A673 (cell line): Measurements from ENCODE around the gene PARVA. TPM values are rescaled to one million over a fixed set of nuclear protein-coding genes. Genes with fewer than 3 reads are reported as not detected.

Experiments
- BruUV-seq: library from RNA; stranded (reverse); fragments of 400-500 nt; replicated peaks from 2 replicates; lab custom pipeline; 2021; lab: Mats Ljungman, UMichigan
- CTCF ChIA-PET: fragments of 300-600 bp; sonication (Branson Sonifier 250); formaldehyde crosslinking; loops from one replicate; lab custom pipeline; 2022; ENCODE audit warnings: antibody characterized with exemption; lab: Charles Lee
- POLR2A ChIA-PET: fragments of 300-600 bp; sonication (Branson Sonifier 250); formaldehyde crosslinking; loops from one replicate; lab custom pipeline; 2022; ENCODE audit warnings: antibody characterized with exemption; ENCODE audit not compliant: low non-redundant PET; lab: Charles Lee
- DNase-seq: peaks from one replicate; pipeline ENCODE4 v3.0.0-alpha.2; 2015; ENCODE audit warnings: low spot score
- H3K27ac ChIP-seq: fragments of 200-600 bp; sonication (generic); 2 replicates; pipeline ENCODE4 v1.5.1; 2016; ENCODE audit warnings: mixed run types, low read depth, mild to moderate bottlenecking, mixed read lengths, antibody characterized with exemption, low read length; ENCODE audit not compliant: poor library complexity, severe bottlenecking
- H3K27me3 ChIP-seq: fragments of 200-600 bp; sonication (generic); replicated peaks from 2 replicates; pipeline ENCODE4 v1.6.1; 2017; ENCODE audit warnings: mixed run types, low read depth, mild to moderate bottlenecking, mixed read lengths, antibody characterized with exemption, low read length; ENCODE audit not compliant: insufficient read depth, poor library complexity
- H3K36me3 ChIP-seq: fragments of 200-600 bp; sonication (generic); 2 replicates; pipeline ENCODE4 v1.6.1; 2016; ENCODE audit warnings: mixed run types, mild to moderate bottlenecking, mixed read lengths, antibody characterized with exemption, low read length; ENCODE audit not compliant: insufficient read depth, poor library complexity, severe bottlenecking
- H3K4me1 ChIP-seq: fragments of 200-600 bp; sonication (generic); 2 replicates; pipeline ENCODE4 v1.6.1; 2017; ENCODE audit warnings: mixed run types, mild to moderate bottlenecking, mixed read lengths, antibody characterized with exemption, low read length; ENCODE audit not compliant: insufficient read depth, poor library complexity, severe bottlenecking
- H3K4me3 ChIP-seq: fragments of 200-600 bp; sonication (generic); 2 replicates; pipeline ENCODE4 v1.5.1; 2016; ENCODE audit warnings: low read depth, mixed run types, mild to moderate bottlenecking, mixed read lengths, low read length; ENCODE audit not compliant: poor library complexity, severe bottlenecking
- H3K9me3 ChIP-seq: fragments of 200-600 bp; sonication (generic); 2 replicates; pipeline ENCODE4 v1.6.1; 2016; ENCODE audit warnings: mixed run types, low read depth, mild to moderate bottlenecking, mixed read lengths, antibody characterized with exemption, low read length; ENCODE audit not compliant: poor library complexity, severe bottlenecking
- CTCF ChIP-seq: fragments of 300-800, 200-600 bp; sonication (generic); conservative IDR thresholded peaks from 2 replicates; pipeline ENCODE4 v1.5.1; 2017; ENCODE audit warnings: low read depth, mild to moderate bottlenecking, antibody characterized with exemption, low read length, moderate library complexity, mixed read lengths
- EZH2 ChIP-seq: fragments of 200-600 bp; sonication (generic); IDR thresholded peaks from 2 replicates; pipeline ENCODE4 v1.6.1; 2017; ENCODE audit warnings: borderline replicate concordance, low read depth, mild to moderate bottlenecking, mixed read lengths, antibody characterized with exemption, low read length; ENCODE audit not compliant: poor library complexity, severe bottlenecking
- intact Hi-C: fragments of 100-400 bp; cut with micrococcal nuclease; formaldehyde crosslinking; loops from one replicate; pipeline ENCODE4 v1.10.0; 2022; ENCODE audit not compliant: unreplicated experiment
- total RNA-seq: library from RNA; stranded (reverse); gene quantifications from 2 replicates; pipeline ENCODE4 v1.2.3, GENCODE V29; 2021

Gene PARVA
- total RNA-seq, 1 experiment from 2014 or later: 15.2 TPM

DNA sequence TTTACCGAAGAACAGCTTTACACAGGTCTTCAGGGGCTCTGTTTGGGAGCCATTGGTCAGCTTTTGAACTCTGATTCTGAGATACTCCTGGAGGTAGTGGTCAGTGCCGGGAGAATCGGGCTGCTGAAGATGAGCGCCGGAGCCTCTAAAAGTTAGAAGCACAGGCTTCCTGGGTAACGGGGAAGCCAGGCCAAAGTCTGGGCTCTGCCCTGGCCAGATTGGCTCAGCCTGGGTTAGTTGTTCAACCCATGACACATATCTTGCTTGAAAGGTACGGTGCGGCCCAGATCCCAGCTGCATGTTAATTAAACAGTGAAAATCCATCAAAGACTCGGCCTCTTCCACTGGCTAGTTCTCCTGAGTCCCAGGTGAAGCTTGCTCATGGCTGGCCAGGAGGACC, 18.0 kb downstream of the PARVA start:
- H3K4me1 ChIP-seq: no peaks in the 10 kb centered on the region
- no peak for TF ChIP-seq EZH2
- no peak for TF ChIP-seq CTCF
- POLR2A ChIA-PET: no interaction called here
- intact Hi-C loops: no loop called here
- peaks cover 3% of the 10 kb centered on the region for H3K9me3 ChIP-seq
- no peaks in the 10 kb centered on the region for H3K36me3 ChIP-seq
- CTCF ChIA-PET: no interaction called here
- H3K4me3 ChIP-seq: no peak overlapping the region
- BruUV-seq: no TSS peak
- no peak overlapping the region for H3K27ac ChIP-seq
- no peak for DNase-seq
- no peaks in the 10 kb centered on the region for H3K27me3 ChIP-seq

- ChIA-PET POLR2A (no interaction called here), CTCF (no interaction called here)
- no peaks in the 10 kb centered on the region for H3K36me3 ChIP-seq
- intact Hi-C loops: no loop called here
- H3K27me3 ChIP-seq: no peaks in the 10 kb centered on the region
- H3K9me3 ChIP-seq: peaks cover 3% of the 10 kb centered on the region
- peak; percentile 26 for DNase-seq
- no TSS peak for BruUV-seq
- no peaks in the 10 kb centered on the region for H3K4me1 ChIP-seq
- no peak for TF ChIP-seq CTCF
- TF ChIP-seq EZH2: no peak
- H3K27ac ChIP-seq: no peak overlapping the region
- no peak overlapping the region for H3K4me3 ChIP-seq
These were observed 20.6 kb downstream of the PARVA start for GRCh38 chr11:12397931-12398334.

- TF ChIP-seq EZH2: no peak
- no peak for TF ChIP-seq CTCF
- ChIA-PET CTCF (no interaction called here), POLR2A (no interaction called here)
- BruUV-seq: no TSS peak
- DNase-seq: no peak
- intact Hi-C loops: no loop called here
- H3K27me3 ChIP-seq: no peaks in the 10 kb centered on the region
- H3K9me3 ChIP-seq: peaks cover 3% of the 10 kb centered on the region
- H3K4me3 ChIP-seq: no peak overlapping the region
- no peaks in the 10 kb centered on the region for H3K4me1 ChIP-seq
- no peaks in the 10 kb centered on the region for H3K36me3 ChIP-seq
- H3K27ac ChIP-seq: no peak overlapping the region
These were observed 22.0 kb downstream of the PARVA start for GRCh38 chr11:12399355-12399754.
